Measurements from ENCODE around the gene TMEM182.

- TF ChIP-seq CTCF (conservative IDR thresholded peaks at IDR 0.05; ENCODE audit: low read depth, low read length) (no peak), EZH2 (IDR thresholded peaks at IDR 0.05; ENCODE audit: low read length, unreplicated experiment) (no peak), EZH2phosphoT487 (IDR thresholded peaks at IDR 0.05; ENCODE audit: borderline replicate concordance, low read length) (no peak)
Observed at GRCh38 chr2:102780467-102780866, 18.6 kb downstream of the TMEM182 start.

Data from PC-3 (cell line).